Embryonic facial prominence (tissue), 1 donor: ENCODE data around the gene PTCH1.

ENCODE experiments used
- DNase-seq: peaks from one replicate; pipeline ENCODE4 v3.0.0-alpha.2; 2016; ENCODE audit errors: extremely low spot score

Gene PTCH1

GRCh38 chr9:95463148-95464060 lies 53.4 kb downstream of the PTCH1 start:
- no peak for DNase-seq

GRCh38 chr9:95462249-95463147 lies 54.3 kb downstream of the PTCH1 start:
- DNase-seq, result peak; percentile 89

- DNase-seq, result no peak
Observed at GRCh38 chr9:95461448-95462248, 55.1 kb downstream of the PTCH1 start.

- DNase-seq, result no peak
Observed at GRCh38 chr9:95460518-95461164, 56.1 kb downstream of the PTCH1 start.

- DNase-seq, result no peak
Observed at GRCh38 chr9:95459851-95460517, 56.8 kb downstream of the PTCH1 start.

- DNase-seq, result no peak
Observed at GRCh38 chr9:95459178-95459577, 57.6 kb downstream of the PTCH1 start.

GRCh38 chr9:95458666-95459065 lies 58.1 kb downstream of the PTCH1 start:
- DNase-seq, result no peak

- no peak for DNase-seq
Observed at GRCh38 chr9:95457769-95458168, 59.0 kb downstream of the PTCH1 start.

GRCh38 chr9:95455714-95456113 lies 61.1 kb downstream of the PTCH1 start:
- no peak for DNase-seq

GRCh38 chr9:95452176-95452575 lies 64.6 kb downstream of the PTCH1 start:
- DNase-seq, result no peak

GRCh38 chr9:95451065-95451426 lies 65.7 kb downstream of the PTCH1 start:
- DNase-seq, result no peak

- DNase-seq, result no peak
Observed at GRCh38 chr9:95450171-95451064, 66.4 kb downstream of the PTCH1 start.

GRCh38 chr9:95449016-95449415 lies 67.8 kb downstream of the PTCH1 start:
- no peak for DNase-seq

GRCh38 chr9:95447660-95448420 lies 68.9 kb downstream of the PTCH1 start:
- DNase-seq, result no peak

- no peak for DNase-seq
Observed at GRCh38 chr9:95446984-95447383, 69.8 kb downstream of the PTCH1 start.

GRCh38 chr9:95446259-95446658 lies 70.5 kb downstream of the PTCH1 start:
- no peak for DNase-seq

- DNase-seq, result no peak
Observed at GRCh38 chr9:95444160-95444559, 72.6 kb downstream of the PTCH1 start.

GRCh38 chr9:95443301-95443700 lies 73.5 kb downstream of the PTCH1 start:
- DNase-seq, result no peak

- no peak for DNase-seq
Observed at GRCh38 chr9:95441081-95441480, 75.7 kb downstream of the PTCH1 start.
